Measurements from ENCODE around the gene COPS9.

Gene COPS9

DNA sequence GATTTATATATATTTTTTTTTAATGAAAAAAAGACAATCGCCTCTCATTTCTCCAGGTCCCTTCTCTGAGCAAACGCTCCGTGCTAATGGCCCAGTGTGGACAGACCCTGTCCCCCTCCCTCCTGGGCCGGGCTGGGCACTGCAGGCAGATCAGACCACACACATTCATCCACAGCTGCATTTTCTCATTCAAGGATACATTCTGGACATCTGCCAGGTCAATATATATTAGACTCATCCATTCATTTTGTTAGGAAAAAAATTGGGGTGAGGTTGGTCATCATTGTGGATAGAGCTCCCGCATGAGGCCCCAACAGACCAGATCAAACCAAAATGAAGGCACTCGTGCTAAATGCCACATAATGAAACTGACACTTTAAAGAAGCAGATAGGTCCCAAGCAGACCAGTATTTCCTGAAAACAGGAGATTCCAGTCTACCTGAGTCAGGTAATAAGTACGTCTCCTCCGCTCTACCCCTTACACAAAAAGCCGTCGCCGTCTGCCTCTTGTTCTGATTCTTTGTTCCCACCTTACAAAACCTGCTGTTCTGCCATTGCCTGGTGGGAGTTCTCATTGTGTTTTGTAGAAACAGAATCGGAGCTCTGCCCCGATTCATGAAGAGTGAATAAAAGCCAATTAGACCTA is 19.8 kb upstream of the COPS9 start:
- no peak for DNase-seq (ENCODE audit: extremely low read depth, insufficient read length)
- Histone ChIP-seq H3K36me3 (ENCODE audit: control insufficient read depth, insufficient read depth, low read length) (no peaks in the 10 kb centered on the region), H3K27me3 (replicated peaks; ENCODE audit: control insufficient read depth, insufficient read depth, low read length) (no peaks in the 10 kb centered on the region), H3K4me3 (replicated peaks; ENCODE audit: low read depth, low read length) (no peak overlapping the region)
- TF ChIP-seq, protein P1, sequence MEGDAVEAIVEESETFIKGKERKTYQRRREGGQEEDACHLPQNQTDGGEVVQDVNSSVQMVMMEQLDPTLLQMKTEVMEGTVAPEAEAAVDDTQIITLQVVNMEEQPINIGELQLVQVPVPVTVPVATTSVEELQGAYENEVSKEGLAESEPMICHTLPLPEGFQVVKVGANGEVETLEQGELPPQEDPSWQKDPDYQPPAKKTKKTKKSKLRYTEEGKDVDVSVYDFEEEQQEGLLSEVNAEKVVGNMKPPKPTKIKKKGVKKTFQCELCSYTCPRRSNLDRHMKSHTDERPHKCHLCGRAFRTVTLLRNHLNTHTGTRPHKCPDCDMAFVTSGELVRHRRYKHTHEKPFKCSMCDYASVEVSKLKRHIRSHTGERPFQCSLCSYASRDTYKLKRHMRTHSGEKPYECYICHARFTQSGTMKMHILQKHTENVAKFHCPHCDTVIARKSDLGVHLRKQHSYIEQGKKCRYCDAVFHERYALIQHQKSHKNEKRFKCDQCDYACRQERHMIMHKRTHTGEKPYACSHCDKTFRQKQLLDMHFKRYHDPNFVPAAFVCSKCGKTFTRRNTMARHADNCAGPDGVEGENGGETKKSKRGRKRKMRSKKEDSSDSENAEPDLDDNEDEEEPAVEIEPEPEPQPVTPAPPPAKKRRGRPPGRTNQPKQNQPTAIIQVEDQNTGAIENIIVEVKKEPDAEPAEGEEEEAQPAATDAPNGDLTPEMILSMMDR (IDR thresholded peaks at IDR 0.05; ENCODE audit: insufficient read depth, low read length, poor library complexity, severe bottlenecking) = no peak

DNA sequence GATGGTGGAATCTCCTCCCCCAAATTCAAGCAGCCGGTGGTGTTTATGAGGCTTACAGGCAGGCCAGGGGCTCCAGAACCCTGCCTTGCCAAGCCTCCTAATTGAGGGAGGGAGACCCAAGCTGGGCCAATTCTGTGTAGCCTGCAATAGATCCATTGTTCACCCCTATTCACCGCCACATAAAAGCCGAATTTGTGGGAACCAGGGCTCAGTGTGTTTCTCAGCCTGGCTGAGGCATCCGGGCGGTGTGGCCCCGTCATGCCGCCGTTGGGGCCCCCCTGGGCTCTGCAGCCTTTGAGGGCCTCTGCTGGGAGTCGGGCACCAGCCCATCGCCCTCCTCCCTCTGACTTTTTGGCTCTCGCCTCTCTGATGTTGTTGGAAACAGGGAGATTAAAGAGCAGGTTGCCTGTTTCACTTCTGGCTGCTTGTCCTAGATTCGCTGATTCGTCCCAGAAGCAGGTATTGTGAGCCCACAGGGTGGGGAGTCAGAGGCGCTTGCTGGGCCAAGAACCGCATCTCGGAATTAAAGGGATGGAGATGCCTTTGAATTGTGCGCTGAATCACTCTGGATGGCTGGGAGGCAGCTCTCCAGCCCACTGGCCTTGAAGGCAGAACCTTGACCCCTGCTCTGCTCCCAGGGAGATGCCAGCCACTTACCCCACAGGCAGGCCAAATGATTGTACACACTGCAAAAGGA is 19.1 kb upstream of the COPS9 start:
- Histone ChIP-seq H3K36me3 (ENCODE audit: control insufficient read depth, insufficient read depth, low read length) (no peaks in the 10 kb centered on the region), H3K27me3 (replicated peaks; ENCODE audit: control insufficient read depth, insufficient read depth, low read length) (no peaks in the 10 kb centered on the region)
- TF ChIP-seq, protein P1 (IDR thresholded peaks at IDR 0.05; ENCODE audit: insufficient read depth, low read length, poor library complexity, severe bottlenecking) = no peak

DNA sequence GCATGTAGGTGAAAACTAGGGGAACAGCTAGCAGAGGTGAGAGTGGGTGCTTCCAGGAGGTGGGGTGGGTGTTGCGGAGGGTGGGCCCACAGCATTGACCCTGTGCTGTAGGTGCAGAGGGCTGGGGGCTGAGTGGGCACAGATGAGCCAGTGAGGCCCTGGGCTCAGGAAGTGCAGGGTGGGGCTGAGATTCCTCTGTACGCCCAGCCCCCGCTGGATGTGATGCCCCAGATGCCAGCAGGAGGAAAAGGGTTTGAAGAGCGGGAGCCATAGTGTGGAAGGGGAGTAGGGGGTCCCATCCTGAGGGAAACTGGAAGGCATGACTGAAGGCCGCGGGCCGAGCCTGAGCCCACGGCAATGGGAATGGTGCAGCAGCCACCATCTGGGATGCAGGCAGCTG is 18.5 kb upstream of the COPS9 start:
- TF ChIP-seq, protein P1 (IDR thresholded peaks at IDR 0.05; ENCODE audit: insufficient read depth, low read length, poor library complexity, severe bottlenecking) = no peak
- Histone ChIP-seq H3K36me3 (ENCODE audit: control insufficient read depth, insufficient read depth, low read length) (no peaks in the 10 kb centered on the region), H3K27me3 (replicated peaks; ENCODE audit: control insufficient read depth, insufficient read depth, low read length) (no peaks in the 10 kb centered on the region), H3K4me3 (replicated peaks; ENCODE audit: low read depth, low read length) (no peak overlapping the region)
- DNase-seq (ENCODE audit: extremely low read depth, insufficient read length) = no peak

More for the DNA sequence above, 19.1 kb upstream of the COPS9 start:
- DNase-seq (ENCODE audit: extremely low read depth, insufficient read length) = no peak
- no peak overlapping the region for H3K4me3 ChIP-seq (replicated peaks; ENCODE audit: low read depth, low read length)

DNA sequence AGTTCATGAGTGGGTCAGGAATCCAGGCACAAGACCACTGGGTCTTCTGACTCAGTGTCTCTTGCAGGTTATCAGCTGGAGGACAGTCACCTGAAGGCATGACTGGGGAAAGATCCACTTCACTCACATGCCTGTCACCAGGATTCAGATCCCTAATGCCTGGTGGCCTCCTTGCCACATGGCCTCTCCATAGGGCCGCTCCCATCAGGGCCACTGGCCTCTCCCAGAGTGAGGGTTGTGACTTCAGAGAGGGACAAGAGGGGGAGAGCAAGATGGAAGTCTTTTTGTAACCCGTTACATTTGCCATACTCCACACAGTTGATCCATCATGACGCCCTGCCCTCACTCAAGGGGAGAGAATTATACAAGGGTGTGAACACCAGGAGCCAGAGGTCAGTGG is 17.3 kb upstream of the COPS9 start:
- Histone ChIP-seq H3K27me3 (replicated peaks; ENCODE audit: control insufficient read depth, insufficient read depth, low read length) (no peaks in the 10 kb centered on the region), H3K4me3 (replicated peaks; ENCODE audit: low read depth, low read length) (no peak overlapping the region), H3K36me3 (ENCODE audit: control insufficient read depth, insufficient read depth, low read length) (no peaks in the 10 kb centered on the region)
- no peak for DNase-seq (ENCODE audit: extremely low read depth, insufficient read length)
- TF ChIP-seq, protein P1 (IDR thresholded peaks at IDR 0.05; ENCODE audit: insufficient read depth, low read length, poor library complexity, severe bottlenecking) = no peak

DNA sequence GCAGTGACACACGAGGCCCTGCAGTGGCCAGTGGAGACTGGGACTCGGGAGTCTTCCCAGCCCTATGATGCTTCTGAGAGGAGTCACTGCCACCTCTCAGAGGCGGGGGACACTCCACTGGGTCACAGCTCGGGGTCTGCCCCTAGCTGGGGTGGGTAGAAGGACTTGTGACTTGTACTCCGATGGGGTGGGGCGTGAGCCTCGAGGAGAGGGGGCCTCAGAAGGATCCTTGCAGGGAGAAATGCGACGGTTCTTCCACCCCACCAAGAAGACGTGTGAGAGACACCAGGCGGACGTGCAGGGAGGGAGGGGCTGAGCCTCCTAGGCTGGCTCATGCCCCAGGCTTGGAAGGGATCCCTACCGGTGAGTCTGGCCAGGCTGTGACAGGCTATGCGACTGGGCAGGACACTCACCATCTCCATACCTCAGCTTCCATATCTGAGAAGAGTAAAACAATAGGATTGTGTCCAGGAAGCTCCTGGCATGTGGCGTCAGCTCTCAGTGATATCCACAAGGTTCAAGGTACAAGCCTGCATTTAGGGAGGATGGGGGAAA is 15.4 kb upstream of the COPS9 start:
- no peak for DNase-seq (ENCODE audit: extremely low read depth, insufficient read length)
- H3K4me3 ChIP-seq (replicated peaks; ENCODE audit: low read depth, low read length) = no peak overlapping the region
- no peaks in the 10 kb centered on the region for H3K27me3 ChIP-seq (replicated peaks; ENCODE audit: control insufficient read depth, insufficient read depth, low read length)
- no peaks in the 10 kb centered on the region for H3K36me3 ChIP-seq (ENCODE audit: control insufficient read depth, insufficient read depth, low read length)
- TF ChIP-seq, protein P1 (IDR thresholded peaks at IDR 0.05; ENCODE audit: insufficient read depth, low read length, poor library complexity, severe bottlenecking) = no peak
